ENCODE measurements around the gene COG8.
"Not testable (repeated sequence)": the region's sequence is repeated elsewhere in the genome, so short reads cannot be mapped to it uniquely, and the experiment has no call there.

COG8 gene

DNA sequence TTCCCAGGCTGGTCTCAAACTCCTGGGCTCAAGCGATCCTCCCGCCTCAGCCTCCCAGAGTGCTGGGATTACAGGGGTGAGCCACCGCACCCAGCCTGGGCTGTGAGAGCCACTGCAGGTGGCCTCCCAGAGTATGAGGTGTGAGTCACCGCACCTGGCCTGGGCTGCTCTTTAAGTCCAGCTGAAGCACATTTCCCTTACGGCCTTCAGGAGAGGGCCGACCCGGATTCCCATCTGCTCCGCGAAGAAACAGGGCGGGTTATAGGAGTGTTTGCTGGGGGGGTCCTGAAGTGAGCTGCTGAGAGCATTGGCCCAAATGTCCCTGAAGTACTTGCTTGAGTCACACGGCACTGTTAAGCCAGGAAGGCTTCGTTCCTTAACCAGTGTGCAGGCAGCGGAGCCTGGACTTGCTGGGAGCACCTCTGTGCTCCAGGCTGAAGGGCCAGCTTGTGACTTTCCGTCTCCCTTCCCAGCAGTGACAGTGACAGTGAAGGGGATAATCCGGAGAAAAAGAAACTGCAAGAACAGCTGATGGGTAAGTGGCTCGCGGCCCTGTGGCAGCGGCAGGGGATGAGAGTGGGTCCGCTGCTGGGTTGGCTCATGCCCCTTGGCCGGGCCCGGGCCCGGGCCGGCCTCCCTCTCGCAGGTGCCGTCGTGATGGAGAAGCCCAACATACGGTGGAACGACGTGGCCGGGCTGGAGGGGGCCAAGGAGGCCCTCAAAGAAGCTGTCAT, 21.0 kb downstream of the COG8 start:
- DNase-seq = no peak

GRCh38 chr16:69316595-69317034, 22.7 kb downstream of the COG8 start:
- no peak for DNase-seq

- no peak for DNase-seq
These were observed 23.7 kb downstream of the COG8 start for GRCh38 chr16:69315486-69316311.

DNA sequence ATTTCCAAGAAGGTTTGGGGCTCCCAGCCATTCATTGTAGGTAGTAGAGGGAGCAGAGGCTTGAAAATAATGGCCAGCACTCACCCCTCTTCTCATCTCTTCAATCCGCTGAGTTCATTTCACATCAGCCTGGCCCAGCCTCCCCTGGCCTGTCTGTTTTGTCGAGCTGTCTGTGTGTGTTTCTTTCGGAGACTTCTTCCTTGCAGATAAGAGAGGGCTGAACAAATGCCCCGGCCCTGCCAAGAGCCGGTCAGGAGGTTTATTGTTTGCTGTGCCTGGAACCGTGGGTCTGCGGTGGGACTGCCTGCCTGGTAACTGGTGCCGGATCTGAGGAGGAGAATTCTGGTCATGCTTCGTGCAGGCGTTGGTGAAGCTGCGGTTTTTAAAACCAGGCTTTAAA, 24.8 kb downstream of the COG8 start:
- DNase-seq = no peak

DNA sequence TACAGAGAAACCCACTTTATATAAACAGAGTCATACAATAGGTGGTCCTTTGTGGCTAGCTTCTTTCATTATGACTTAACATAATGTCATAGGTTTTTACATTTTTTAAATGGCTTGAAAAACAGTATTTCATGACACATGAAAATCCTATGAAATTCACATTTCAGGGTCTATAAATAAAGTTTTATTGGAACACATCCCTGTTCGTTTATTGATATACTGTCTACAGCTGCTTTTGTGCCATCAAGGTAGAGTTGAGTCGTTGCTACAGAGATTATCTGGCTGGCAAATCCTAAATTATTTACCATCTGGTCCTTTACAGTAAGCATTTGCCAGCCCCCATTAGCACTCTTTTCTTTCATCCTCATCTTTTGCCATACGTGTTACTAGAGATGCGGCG, 25.9 kb downstream of the COG8 start:
- no peak for DNase-seq

DNA sequence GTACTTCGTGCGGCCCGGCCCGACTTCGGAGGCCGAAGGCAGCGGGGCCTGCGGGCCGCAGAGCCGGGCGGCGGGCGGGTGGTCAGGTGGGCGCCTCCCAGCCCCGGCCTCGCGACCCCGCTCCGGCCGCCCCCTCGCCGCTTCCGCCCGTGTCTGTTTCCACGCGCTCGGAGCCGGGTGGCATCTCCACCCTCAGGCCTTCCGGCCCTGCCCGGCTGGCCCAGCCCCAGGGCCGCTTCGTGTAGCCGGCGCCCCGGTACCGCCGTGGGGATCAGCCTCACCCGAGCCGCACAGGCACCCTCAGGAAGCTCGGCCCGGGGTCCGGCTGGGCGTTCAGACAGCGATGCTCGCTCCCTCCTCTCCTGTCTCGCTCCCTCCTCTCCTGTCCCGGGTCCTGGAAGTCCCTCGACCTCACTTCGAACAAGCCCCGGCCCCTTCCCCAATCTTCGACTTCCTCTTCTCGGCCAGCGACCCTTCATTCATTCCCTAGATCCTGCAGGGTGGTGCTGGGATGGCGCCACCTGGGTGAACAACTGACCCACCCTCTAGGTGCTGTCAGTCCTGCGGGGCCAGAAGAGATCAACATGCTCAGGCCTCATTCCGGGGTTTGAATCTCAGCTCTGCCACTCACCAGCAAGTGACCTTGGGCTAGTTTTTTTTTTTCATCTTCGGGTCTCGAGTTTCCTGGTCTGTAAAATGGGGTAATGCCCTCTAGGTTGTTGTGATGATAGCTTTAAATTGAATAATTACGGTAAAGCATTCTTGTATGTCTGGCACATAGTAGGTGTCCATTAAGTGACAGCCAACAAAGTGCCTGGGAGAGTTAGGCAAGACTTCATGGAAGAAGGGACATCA, 27.6 kb downstream of the COG8 start:
- DNase-seq = peak; percentile 18

DNA sequence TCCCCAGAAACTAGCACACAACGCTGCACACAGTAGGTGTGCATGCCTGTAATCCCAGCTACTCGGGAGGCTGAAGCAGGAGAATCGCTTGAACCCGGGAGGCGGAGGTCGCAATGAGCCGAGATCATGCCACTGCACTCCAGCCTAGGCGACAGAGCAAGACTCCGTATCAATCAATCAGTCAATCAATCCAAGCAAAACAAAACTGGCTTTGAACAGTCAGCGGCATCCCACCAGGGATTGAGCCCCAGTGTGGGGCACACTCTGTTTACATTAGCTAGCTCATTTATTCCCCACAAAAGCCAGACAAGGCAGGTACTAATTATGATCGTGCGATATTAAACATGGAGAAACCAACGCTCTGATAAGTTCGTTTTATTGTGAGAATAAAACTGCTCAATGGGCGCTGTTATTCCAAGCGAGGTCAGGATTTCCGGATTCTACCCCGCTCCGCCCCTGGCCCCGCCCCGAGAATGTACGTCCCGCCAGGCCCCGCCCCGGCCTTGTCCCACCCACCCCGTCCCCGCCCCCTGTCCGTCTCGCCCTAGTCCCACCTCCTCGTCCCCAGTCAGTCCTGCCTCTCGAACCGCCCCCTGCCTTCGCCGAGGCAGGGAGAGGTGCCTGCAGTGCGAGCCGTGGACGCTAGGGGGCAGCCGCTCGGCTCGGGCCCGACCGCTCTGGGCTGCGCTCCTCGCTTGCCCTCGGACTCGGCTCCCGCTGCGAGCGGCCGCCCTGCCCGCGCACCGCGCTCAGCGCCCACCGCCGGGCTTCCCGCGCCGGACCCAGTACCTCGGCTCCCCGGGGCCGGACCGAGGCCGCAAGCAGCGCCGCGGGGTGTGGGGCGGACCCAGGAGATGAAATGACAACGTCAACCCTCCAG, 28.5 kb downstream of the COG8 start, which contains the start of gene VPS4A:
Gene VPS4A, plus strand, starts transcription at position 698 of the 880 bp plus-strand sequence. Its CDS starts 162 bp downstream, at position 860.
- DNase-seq = peak; percentile 96

DNA sequence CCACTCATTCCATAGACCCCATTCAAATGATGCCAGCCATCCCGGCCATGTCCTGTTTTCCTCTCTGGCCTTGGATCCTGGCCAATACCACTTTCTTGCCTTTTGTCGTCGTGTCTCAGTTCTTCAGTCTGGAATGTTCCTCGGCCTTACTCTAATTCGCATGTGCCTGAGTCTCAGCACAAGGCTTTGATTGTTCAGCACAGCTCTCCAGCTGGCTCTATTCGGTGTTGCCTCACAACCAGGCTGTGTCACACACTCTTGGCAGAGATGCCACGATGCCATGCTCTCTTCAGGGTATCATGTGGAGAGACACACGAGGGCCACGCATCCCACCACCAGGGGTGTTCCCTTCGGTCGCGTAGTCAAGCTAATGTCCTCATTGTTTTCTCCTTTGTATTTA, 30.0 kb downstream of the COG8 start:
- DNase-seq = no peak

DNA sequence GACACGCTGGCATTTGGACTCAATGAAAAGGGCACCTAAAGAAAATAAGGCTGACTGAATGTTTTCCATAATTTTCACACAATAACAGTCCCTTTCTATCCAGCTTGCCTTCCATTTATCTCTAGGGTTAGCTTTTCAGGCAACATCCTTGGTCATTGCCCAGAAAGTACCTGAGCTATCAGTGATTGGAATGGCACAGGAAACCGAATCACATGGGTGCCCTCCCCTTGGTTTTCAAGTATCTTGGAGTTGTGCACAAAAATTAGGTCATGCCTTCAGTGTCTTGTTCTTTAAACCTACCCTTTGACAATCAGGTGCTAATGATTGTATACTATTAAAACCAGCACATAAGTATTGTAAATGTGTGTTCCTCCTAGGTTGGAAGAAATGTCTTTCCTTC, 31.5 kb downstream of the COG8 start:
- DNase-seq = no peak

GRCh38 chr16:69307091-69307490, 32.3 kb downstream of the COG8 start:
- no peak for DNase-seq

- DNase-seq = no peak
These were observed 33.3 kb downstream of the COG8 start for GRCh38 chr16:69306031-69306430.

GRCh38 chr16:69302301-69302700, 37.1 kb downstream of the COG8 start:
- no peak for DNase-seq

- no peak for DNase-seq
These were observed 37.5 kb downstream of the COG8 start for GRCh38 chr16:69301861-69302260.

DNA sequence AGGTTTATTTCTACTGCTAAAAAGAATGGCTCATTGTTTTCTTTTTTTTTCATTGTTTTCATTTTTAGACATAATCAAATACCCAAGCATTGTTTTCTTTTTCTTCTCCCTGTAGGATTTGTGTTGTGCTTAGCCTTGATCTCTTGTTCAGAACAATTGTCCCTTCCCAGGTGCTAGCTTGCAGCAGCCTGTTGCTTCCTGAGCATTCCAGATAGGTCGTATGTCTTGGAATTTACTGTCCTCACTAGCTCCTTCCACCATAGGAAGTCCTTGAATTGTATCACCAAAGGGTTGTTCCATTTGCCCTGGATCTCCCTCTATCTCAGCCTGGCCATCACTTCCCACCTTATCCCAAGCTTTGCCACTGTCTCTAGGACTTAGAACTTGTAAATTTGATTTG, 38.2 kb downstream of the COG8 start:
- DNase-seq = no peak

- no peak for DNase-seq
These were observed 41.1 kb downstream of the COG8 start for GRCh38 chr16:69298261-69298660.

GRCh38 chr16:69296771-69297170, 42.6 kb downstream of the COG8 start:
- not testable (repeated sequence) for DNase-seq

DNA sequence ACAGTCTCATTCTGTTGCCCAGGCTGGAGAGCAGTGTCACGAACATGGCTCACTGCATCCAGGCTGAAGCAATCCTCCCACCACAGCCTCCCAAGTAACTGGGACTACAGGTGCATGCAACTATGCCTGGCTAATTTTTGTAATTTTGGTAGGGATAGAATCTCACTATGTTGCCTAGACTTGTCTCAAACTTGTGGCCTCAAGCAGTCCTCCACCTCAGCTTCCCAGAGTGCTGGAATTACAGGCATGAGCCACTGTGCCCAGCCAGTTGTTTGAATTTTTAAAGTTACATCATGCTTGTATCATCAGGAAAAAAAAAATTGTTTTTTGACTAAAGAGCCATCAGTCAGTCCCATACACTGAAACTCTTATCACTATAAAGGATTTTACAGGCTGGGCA, 45.3 kb downstream of the COG8 start:
- no peak for DNase-seq

DNA sequence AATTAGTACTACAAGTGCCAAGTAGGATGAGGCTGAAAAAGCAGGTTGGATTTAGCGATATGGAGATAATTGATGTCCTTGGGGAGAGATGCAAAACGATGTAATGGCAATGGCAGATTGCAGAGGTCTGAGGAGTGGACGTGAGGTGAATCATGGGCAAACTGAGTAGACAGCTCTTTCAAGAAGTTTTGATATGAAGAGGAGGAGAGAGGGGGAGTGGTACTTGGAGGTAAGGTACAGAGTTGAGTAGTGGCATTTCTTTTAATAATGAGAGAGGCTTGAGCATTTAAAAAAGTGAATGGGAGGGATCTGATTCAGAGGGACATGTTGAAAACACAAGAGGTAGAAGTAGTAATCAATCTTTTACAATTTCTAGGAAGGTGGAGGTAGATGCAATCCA, 46.0 kb downstream of the COG8 start:
- no peak for DNase-seq

GRCh38 chr16:69291657-69292056, 47.7 kb downstream of the COG8 start:
- not testable (repeated sequence) for DNase-seq

DNA sequence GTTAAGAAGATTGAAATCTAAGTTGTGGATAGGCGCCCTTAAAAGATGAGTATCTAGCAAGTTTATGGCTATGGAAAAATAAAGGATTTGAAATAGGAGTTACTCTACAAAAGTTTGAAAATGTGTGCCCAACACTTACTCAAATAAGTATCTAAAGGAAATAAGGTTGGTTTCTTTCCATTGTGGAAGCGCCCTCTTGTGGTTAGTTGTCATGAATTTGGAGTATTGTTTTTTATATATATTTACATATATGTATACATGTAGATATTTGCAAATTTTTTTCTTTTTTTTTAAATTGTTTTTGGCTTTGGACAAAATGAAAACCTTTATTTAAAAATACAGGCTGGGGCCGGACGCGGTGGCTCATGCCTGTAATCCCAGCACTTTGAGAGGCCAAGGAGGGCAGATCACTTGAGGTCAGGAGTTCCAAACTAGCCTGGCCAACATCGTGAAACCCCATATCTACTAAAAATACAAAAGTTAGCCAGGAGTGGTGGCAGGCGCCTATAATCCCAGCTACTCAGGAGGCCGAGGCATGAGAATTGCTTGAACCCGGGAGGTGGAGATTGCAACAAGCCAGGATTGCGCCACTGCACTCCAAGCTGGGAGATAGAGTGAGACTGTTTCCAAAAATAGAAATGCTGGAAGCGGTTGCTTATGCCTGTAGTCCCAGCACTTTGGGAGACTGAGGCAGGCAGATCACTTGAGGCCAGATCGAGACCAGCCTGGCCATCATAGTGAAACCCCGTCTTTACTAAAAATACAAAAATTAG, 52.2 kb downstream of the COG8 start:
- peak; percentile 71 for DNase-seq

DNA sequence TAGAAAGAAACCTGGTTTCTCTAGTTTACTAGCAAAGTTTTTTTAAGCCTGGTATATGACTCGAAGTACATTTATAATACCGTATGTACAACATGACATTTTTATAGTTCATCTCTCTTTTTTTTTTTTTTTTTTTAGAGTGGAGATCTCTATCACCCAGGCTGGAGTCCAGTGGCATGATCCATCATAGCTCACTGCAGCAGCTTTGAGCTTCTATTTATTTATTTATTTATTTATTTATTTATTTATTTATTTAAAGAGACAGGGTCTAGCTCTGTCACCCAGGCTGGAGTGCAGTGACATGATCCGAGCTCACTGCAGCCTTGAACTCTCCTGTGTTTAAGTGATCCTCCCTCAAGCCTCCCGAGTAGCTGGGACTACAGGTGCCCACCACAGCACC, 54.1 kb downstream of the COG8 start:
- no peak for DNase-seq
